Measurements from ENCODE around the gene DNAJC18.
"Not testable (repeated sequence)": the region's sequence is repeated elsewhere in the genome, so short reads cannot be mapped to it uniquely, and the experiment has no call there.

The DNAJC18 gene

GRCh38 chr5:139387611-139388197, 51.6 kb downstream of the DNAJC18 start:
- DNase-seq (ENCODE audit: low spot score) = no peak

GRCh38 chr5:139386956-139387355, 52.4 kb downstream of the DNAJC18 start:
- DNase-seq (ENCODE audit: low spot score) = not testable (repeated sequence)

DNA sequence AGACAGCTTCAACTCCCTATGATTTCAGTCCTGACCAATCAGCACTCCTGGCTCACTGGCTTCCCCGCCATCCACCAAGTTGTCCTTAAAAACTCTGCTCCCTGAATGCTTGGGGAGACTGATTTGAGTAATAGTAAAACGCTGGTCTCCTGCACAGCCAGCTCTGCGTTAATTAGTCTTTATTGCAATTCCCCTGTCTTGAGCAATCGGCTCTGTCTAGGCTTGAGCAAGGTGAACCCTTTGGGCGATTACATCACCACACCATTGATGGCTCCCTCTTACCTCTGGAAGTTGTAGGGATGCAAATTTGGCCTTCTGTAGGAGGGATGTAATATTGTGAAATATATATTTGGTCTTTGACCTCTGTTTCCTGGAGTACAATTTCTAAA, 53.3 kb downstream of the DNAJC18 start:
- DNase-seq (ENCODE audit: low spot score) = no peak

DNA sequence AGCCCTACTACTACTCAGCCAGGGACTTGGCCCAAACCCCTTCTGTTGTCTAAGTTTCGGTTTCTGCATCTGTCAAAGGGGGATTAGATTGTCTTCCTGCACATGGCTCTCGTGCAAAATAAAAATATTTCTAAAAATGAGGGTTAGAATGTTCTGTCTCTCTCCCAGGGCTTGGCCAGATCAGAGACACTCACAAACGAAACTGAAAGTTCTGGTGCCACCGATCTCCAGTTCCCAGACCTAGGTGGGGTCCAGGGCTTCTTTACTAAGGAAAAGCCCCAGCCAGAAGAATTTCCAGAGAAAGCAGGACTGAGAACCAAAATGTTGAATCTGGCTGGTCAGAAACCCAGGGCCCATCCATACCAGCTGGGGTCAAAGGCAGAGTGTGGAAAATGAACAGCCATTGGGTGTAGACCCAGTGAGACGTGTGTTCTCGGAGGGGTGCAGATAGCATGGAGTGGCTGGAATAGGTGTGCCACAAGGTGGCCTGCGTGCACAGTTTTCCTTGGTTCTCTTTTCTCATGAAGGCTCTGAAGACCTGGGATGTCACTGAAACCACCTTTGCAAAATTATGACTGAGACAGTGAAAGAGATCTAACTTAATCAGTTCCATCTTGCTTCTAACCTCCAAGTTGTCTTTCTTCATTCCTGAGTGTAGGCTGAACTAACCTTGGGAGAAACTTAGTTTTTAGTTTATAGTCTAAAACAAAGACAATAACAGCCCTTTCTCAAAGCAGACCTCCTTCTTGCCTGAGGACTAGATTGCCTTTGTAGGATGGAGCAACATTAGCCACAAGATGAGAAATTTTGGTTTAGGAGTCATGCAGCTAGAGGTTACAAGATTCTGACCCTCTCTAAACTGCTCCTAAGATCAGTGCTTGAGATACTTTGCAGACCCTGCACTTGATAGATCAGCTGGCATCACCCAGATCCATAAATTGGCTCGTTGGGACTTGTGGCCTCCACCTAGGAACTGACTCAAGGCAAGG, 54.0 kb downstream of the DNAJC18 start:
- no peak for DNase-seq (ENCODE audit: low spot score)

DNA sequence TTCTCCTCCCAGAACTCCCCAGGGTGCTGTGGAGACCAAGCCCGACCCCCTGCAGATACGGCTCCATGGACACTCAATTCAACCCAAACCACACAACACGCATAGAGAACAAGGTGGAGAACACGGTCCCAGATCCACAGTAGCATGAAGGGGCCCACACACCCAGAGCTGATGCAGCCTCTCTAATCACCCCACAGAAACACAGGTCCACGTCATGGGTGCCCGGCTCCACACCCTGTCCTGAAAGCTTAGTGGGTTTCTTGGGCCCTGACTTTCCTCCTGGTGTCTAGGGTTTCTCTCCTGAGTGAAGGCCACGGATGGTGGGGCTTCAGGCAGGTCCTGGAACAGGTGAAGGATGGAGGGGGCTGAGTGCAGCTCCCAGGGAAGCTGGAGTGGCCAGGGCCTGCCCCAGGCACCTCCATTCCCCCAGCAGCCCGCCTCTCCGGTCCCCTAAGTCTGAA, 54.7 kb downstream of the DNAJC18 start:
- no peak for DNase-seq (ENCODE audit: low spot score)

DNA sequence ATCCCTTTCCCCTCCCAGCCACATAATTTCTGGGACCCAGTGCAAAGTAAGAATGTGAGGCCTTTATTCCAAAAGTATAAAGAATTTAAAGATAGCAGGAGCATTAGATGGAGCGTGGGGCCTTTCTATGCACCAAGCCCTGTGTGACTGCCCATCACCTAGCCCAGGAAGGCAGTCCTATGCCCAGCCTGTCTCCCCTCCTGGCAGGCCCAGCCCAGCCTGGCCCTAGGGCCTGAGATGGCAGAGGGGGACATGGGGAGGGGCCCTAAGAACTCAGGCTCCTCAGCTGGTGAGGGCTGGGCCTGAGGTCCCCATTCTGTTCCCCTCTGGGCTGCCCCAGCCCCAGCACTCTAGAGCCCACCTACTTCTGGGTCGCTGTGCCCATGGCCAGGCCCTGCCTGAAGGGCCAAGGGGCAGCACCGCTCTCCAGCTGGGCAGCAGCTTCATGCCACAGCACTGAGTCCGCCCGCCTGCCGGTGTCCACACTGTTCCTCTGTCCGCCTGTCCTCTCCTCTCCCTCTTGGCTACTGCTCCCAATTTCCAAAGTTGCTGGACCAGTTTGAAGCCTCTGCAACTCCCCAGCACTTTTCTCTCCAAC, 55.2 kb downstream of the DNAJC18 start:
- DNase-seq (ENCODE audit: low spot score) = no peak

DNA sequence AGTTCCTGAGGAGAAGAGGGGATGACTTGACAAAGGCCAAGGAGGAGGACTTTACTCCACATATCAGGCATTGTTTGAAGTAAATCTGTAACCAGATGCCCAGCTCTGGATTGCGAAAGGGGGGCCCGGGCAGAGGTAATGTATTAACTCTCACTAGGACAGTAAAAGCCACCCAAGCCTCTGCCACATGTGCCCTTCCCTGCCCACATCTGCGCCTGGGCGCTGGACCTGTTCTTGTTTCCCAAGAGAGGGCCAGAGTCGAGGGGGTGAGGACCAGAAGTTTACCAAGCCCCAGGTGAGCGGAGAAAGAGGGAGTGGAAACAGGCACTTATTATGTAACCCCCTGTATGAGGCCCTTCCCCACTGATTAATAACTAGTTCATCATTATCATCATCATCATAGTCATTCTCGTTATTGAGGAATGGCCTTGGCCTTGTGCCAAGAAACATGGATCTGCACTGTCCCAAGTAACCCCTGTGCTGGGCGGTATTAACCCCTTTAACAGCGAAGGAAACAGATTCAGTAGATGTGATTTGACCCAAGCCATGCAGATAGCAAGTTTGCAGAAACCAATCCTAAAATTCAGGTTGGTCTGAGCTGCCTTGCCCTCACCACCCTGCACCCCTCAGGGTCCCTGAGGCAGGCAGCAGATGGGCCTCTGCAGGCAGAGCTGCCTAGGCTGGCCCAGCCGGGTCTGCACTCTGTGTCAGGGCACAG, 55.9 kb downstream of the DNAJC18 start, which contains the start of gene SLC23A1:
SLC23A1 (minus strand) TSS at position 23 of the 718 bp plus-strand sequence. CDS start 44 bp downstream, outside the sequence.
- peak; percentile 80 for DNase-seq (ENCODE audit: low spot score)

GRCh38 chr5:139382807-139383206, 56.5 kb downstream of the DNAJC18 start:
- no peak for DNase-seq (ENCODE audit: low spot score)

DNA sequence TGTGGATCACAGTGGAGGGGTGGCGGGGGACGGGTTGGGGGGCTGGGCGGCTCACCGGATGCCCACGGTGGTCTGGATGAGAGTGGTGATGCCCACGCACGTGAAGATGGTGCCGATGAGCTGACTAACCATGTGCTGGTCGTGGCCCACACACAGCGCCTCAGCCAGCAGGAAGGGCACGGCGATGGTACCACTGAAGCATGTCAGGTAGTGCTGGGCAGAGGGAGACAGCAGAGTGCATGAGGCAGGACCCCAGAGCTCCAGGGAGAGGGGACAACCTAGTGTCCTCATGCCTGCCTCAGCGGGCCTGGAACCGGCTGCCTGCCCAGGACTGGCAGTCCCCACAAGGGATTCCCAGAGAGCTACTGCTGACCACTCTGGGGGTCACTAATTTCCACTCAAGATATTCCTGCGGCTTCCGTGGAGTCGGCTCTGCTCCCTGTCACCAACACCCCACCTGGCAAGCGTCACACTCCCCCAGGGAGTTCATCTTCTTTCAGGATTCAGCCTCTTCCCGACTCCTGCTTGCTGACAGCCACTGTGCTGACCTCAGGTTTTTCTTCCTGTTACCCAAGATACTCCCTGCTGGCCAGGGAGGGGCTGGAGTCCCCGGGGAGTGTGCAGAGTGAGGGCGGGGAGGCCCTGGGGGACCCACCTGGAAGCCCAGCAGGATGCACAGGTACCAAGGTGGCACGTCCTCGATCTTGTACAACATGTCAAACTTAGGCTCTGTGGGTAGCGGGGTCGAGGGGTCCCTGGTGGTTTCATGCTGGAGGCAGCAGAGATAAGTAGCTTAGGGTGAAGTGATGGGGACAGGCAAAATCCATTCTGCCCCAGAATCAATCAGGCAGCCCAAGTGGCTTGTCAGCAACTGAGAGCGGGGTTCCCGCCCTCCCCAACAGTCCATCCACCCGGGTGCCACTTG, 57.2 kb downstream of the DNAJC18 start:
- DNase-seq (ENCODE audit: low spot score) = no peak

- no peak for DNase-seq (ENCODE audit: low spot score)
These were observed 59.5 kb downstream of the DNAJC18 start for GRCh38 chr5:139379626-139380449.

DNA sequence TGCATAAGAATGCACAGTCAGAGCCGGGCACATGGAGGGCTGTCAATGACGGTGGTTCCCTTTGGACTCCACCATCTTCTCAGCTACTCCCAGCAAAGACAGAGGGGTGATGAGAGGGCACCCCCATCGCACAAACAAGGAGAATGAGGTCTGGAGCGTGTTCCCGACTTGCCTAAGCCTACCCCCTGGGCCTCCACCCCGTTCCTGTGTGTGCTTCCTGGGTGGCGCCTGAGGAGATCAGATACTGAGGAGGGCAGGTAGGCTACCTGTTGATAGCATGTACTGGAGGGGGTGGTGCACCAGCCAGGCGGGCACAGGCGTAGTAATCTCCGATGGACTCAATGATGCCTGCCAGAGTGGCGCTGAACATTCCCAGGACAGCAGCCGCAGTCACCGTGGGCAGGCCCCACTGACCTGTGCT, 60.4 kb downstream of the DNAJC18 start:
- no peak for DNase-seq (ENCODE audit: low spot score)

DNA sequence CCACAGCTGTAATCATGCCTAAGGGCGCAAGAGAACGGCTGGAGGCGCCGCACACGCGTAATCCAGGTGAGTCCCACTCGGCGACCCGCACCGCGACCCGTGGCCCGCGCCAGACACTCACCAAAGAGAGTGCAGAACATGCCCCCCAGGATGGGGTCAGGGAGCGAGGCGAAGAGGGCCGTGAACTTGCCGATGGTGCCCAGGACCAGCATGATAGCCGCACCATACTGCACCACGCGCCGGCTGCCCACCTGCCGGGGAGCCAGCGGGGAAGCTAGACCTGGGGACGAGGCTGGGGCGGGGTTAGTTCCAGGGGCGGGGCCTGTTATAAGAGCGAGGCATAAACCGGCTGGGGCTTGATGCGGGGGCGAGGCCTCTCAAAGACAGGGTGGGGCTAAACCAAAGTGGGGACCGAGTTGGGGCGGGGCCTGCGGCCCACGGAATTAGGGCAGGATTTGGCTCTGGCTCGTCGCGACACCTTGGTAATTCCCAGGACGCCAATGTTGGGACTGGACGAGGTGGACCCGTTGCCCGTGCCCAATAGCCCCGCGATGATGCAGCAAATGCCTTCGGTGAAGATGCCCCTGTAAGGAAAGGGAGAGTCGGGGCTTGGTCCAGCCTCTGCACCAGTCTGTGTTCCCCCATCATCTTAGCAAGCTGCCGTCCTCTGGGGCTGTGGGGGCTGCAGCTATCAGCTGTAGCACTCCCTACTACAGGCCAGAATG, 61.1 kb downstream of the DNAJC18 start:
- no peak for DNase-seq (ENCODE audit: low spot score)

GRCh38 chr5:139377226-139377625, 62.1 kb downstream of the DNAJC18 start:
- no peak for DNase-seq (ENCODE audit: low spot score)

GRCh38 chr5:139376364-139376763, 63.0 kb downstream of the DNAJC18 start:
- no peak for DNase-seq (ENCODE audit: low spot score)

- DNase-seq (ENCODE audit: low spot score) = no peak
These were observed 64.4 kb downstream of the DNAJC18 start for GRCh38 chr5:139374909-139375308.

- DNase-seq (ENCODE audit: low spot score) = no peak
These were observed 67.6 kb downstream of the DNAJC18 start for GRCh38 chr5:139371482-139372435.

DNA sequence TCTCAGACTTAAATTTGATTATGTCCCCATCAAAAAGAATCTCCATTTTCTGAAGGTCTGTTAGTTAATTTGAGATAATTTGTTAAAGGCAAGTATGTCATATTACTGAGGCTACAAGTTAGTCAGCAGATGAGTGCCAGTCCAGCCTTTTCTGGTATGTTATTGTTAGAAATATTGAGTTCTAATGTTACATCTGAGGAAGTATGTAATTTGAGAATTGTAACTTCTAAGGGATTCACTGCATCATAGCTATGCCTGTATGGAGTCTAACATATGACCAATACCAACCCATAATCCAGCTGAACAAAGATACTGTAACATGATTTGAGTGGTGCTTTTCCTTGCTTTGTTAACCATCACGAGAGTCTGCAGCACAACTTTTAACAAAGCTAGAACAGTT, 70.1 kb downstream of the DNAJC18 start:
- DNase-seq (ENCODE audit: low spot score) = no peak

DNA sequence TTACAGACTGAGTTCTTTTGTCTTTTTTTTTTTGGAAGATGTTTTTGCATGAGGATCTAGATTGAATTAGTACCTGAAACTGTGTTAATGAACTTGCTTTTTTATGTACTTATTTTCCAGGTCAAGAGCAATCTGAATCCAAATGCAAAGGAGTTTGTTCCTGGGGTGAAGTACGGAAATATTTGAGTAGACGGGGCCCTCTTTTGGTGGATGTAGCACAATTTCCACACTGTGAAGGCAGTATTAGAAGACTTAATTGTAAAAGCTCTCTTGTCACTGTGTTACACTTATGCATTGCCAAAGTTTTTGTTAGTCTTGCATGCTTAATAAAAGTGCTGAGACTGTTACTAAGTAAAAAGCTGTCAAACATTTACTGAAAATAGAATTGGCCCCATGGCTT, 70.7 kb downstream of the DNAJC18 start:
- DNase-seq (ENCODE audit: low spot score) = no peak
